ENCODE measurements around the gene DGKI. TPM values are rescaled to one million over a fixed set of nuclear protein-coding genes. Genes with fewer than 3 reads are reported as not detected.

The DGKI gene
- polyA plus RNA-seq, 2 of the 4 experiments (the other 2 are of a cell fraction): 0.05 to 0.08 TPM

GRCh38 chr7:137513091-137513490 lies 333.7 kb downstream of the DGKI start:
- H3K4me1 ChIP-seq: no peaks in the 10 kb centered on the region
- FAIRE-seq (no peak), DNase-seq (ENCODE audit: low read depth in 1 of 2, low spot score in 1 of 2) (no peak), ATAC-seq (no peak)
- ChIA-PET POLR2A (no interaction called here), CTCF (no interaction called here)
- H3K4me2 ChIP-seq: no peak overlapping the region
- WGBS (ENCODE audit: missing lambda C conversion rate): 0% methylated on average over 2 of the region's 2 CpGs
- H3K27ac ChIP-seq: no peak overlapping the region
- no peak for TF ChIP-seq EHF (CRISPR knock-in tag; IDR thresholded peaks at IDR 0.05)
- no peak for TF ChIP-seq JUN (IDR thresholded peaks at IDR 0.05)
- no peak for TF ChIP-seq MAX (IDR thresholded peaks at IDR 0.05)
- TF ChIP-seq JUNB (IDR thresholded peaks at IDR 0.05): no peak
- H3K4me3 ChIP-seq: no peak overlapping the region
- no peaks in the 10 kb centered on the region for H3K9me3 ChIP-seq

- ATAC-seq (no peak), FAIRE-seq (no peak), DNase-seq (ENCODE audit: low read depth in 1 of 2, low spot score in 1 of 2) (no peak)
- Histone ChIP-seq H3K27ac (no peak overlapping the region), H3K4me3 (no peak overlapping the region), H3K9me3 (no peaks in the 10 kb centered on the region), H3K4me1 (no peaks in the 10 kb centered on the region), H3K4me2 (no peak overlapping the region)
- ChIA-PET POLR2A (no interaction called here), CTCF (no interaction called here)
- WGBS (ENCODE audit: missing lambda C conversion rate): 16% methylated on average over 2 of the region's 2 CpGs
- TF ChIP-seq GATA3 (IDR thresholded peaks at IDR 0.05; ENCODE audit: borderline replicate concordance) (no peak), POLR2A (IDR thresholded peaks at IDR 0.05; ENCODE audit: low read length) (no peak), POLR2AphosphoS2 (conservative IDR thresholded peaks at IDR 0.05; ENCODE audit: low read length) (no peak), HDAC2 (IDR thresholded peaks at IDR 0.05) (no peak), PBX3 (IDR thresholded peaks at IDR 0.05) (no peak), HOXB5 (CRISPR knock-in tag; IDR thresholded peaks at IDR 0.05) (no peak), BHLHE40 (IDR thresholded peaks at IDR 0.05; ENCODE audit: low read depth, low read length) (no peak)
Observed at GRCh38 chr7:137507096-137507495, 339.7 kb downstream of the DGKI start.

GRCh38 chr7:137506031-137506430 lies 340.7 kb downstream of the DGKI start:
- WGBS (ENCODE audit: missing lambda C conversion rate): 2% methylated on average over 3 of the region's 3 CpGs
- CTCF ChIA-PET: no interaction called here
- Histone ChIP-seq H3K4me3 (no peak overlapping the region), H3K4me1 (no peaks in the 10 kb centered on the region), H3K9me3 (no peaks in the 10 kb centered on the region), H3K4me2 (no peak overlapping the region), H3K27ac (no peak overlapping the region)
- POLR2A ChIA-PET: no interaction called here
- DNase-seq (ENCODE audit: low read depth in 1 of 2, low spot score in 1 of 2) (no peak), FAIRE-seq (no peak), ATAC-seq (no peak)
- TF ChIP-seq RNF2 (IDR thresholded peaks at IDR 0.05; ENCODE audit: borderline replicate concordance, low read depth): no peak
- TF ChIP-seq FOSL2 (IDR thresholded peaks at IDR 0.05): no peak
- no peak for TF ChIP-seq FOSL2 (CRISPR knock-in tag; IDR thresholded peaks at IDR 0.05)
- no peak for TF ChIP-seq FOSB (CRISPR knock-in tag; IDR thresholded peaks at IDR 0.05)
- TF ChIP-seq ZC3H11A (IDR thresholded peaks at IDR 0.05): no peak
- no peak for TF ChIP-seq CBX2 (IDR thresholded peaks at IDR 0.05; ENCODE audit: borderline replicate concordance, low read depth)
- no peak for TF ChIP-seq EP300 (IDR thresholded peaks at IDR 0.05)
- TF ChIP-seq GATA3 (IDR thresholded peaks at IDR 0.05; ENCODE audit: borderline replicate concordance): no peak
- TF ChIP-seq FOXS1 (CRISPR knock-in tag; IDR thresholded peaks at IDR 0.05): no peak
- TF ChIP-seq MAFK (IDR thresholded peaks at IDR 0.05; ENCODE audit: partially characterized antibody): no peak
- no peak for TF ChIP-seq RFX5 (IDR thresholded peaks at IDR 0.05)
- no peak for TF ChIP-seq RARB (CRISPR knock-in tag; IDR thresholded peaks at IDR 0.05)
- no peak for TF ChIP-seq USF2 (IDR thresholded peaks at IDR 0.05)
- TF ChIP-seq SMC3 (IDR thresholded peaks at IDR 0.05): no peak

GRCh38 chr7:137501562-137501961 lies 345.2 kb downstream of the DGKI start:
- DNase-seq (ENCODE audit: low read depth in 1 of 2, low spot score in 1 of 2) (no peak), ATAC-seq (no peak), FAIRE-seq (no peak)
- ChIA-PET CTCF (no interaction called here), POLR2A (no interaction called here)
- TF ChIP-seq EHMT2 (IDR thresholded peaks at IDR 0.05; ENCODE audit: low read depth): no peak
- no peak for TF ChIP-seq ZFP36 (IDR thresholded peaks at IDR 0.05; ENCODE audit: borderline replicate concordance, partially characterized antibody)
- TF ChIP-seq TP53 (CRISPR knock-in tag; IDR thresholded peaks at IDR 0.05): no peak
- no peak for TF ChIP-seq MAZ (IDR thresholded peaks at IDR 0.05; ENCODE audit: borderline replicate concordance, low read depth, low read length)
- no peak overlapping the region for H3K27ac ChIP-seq
- H3K4me1 ChIP-seq: no peaks in the 10 kb centered on the region
- 0% methylated on average over 2 of the region's 2 CpGs for WGBS (ENCODE audit: missing lambda C conversion rate)
- no peak overlapping the region for H3K4me2 ChIP-seq
- no peak overlapping the region for H3K4me3 ChIP-seq
- no peaks in the 10 kb centered on the region for H3K9me3 ChIP-seq
